Natural killer cell (primary cell): Measurements from ENCODE around the gene HNRNPD. TPM values are rescaled to one million over a fixed set of nuclear protein-coding genes. Genes with fewer than 3 reads are reported as not detected.

ENCODE experiments used
- ATAC-seq, 3 donors: fragments of 150-1000 bp in 2 of 3; fragments of 200-7000 bp in 1 of 3; cut with Tn5 transposase; 1 replicate in 1 of 3; 2 replicates in 2 of 3; pipeline ENCODE4 v1.10.0; 2021; ENCODE audit warnings: mild to moderate bottlenecking in 2 of 3, moderate library complexity in 2 of 3
- DNase-seq, 2 donors: peaks; one replicate each; pipeline versions ENCODE4 v3.0.0 to v3.0.0-alpha.2; 2013 to 2021; ENCODE audit warnings: mixed read lengths in 1 of 2
- H3K27ac ChIP-seq: one replicate; pipeline ENCODE4 v1.5.1; 2013; ENCODE audit warnings: mild to moderate bottlenecking, low read length
- H3K27me3 ChIP-seq: one replicate; pipeline ENCODE4 v1.6.1; 2013; ENCODE audit warnings: low read length; ENCODE audit not compliant: control insufficient read depth, insufficient read depth
- H3K36me3 ChIP-seq: one replicate; pipeline ENCODE4 v1.6.1; 2013; ENCODE audit warnings: low read length; ENCODE audit not compliant: control insufficient read depth, insufficient read depth
- H3K4me1 ChIP-seq: one replicate; pipeline ENCODE4 v1.6.1; 2013; ENCODE audit warnings: low read length; ENCODE audit not compliant: control insufficient read depth, insufficient read depth
- H3K4me3 ChIP-seq: one replicate; pipeline ENCODE4 v1.5.1; 2013; ENCODE audit warnings: low read length
- H3K9me3 ChIP-seq: one replicate; pipeline ENCODE4 v1.6.1; 2013; ENCODE audit warnings: low read length; ENCODE audit not compliant: control insufficient read depth, insufficient read depth
- H3K27ac Mint-ChIP-seq, 2 donors: one replicate each; pipeline ENCODE4 v1.8.0; 2022; ENCODE audit warnings: mild to moderate bottlenecking in 2 of 2, mixed read lengths in 2 of 2, moderate library complexity in 1 of 2
- H3K27me3 Mint-ChIP-seq, 2 donors: one replicate each; pipeline ENCODE4 v1.8.0; 2022; ENCODE audit warnings: low read depth in 2 of 2, mixed read lengths in 2 of 2
- H3K36me3 Mint-ChIP-seq: one replicate; pipeline ENCODE4 v1.8.0; 2022; ENCODE audit warnings: mixed read lengths
- H3K4me1 Mint-ChIP-seq, 2 donors: one replicate each; pipeline ENCODE4 v1.8.0; 2022; ENCODE audit warnings: mixed read lengths in 2 of 2
- H3K4me3 Mint-ChIP-seq: one replicate; pipeline ENCODE4 v1.8.0; 2022; ENCODE audit warnings: mild to moderate bottlenecking, moderate library complexity, mixed read lengths
- H3K9me3 Mint-ChIP-seq, 2 donors: one replicate each; pipeline ENCODE4 v1.8.0; 2022; ENCODE audit warnings: mixed read lengths in 2 of 2
- CTCF ChIP-seq: fragments of 200-600 bp; IDR thresholded peaks from one replicate; pipeline ENCODE4 v1.8.0; 2022; ENCODE audit warnings: antibody characterized with exemption
- WGBS: methylation state at CpG from one replicate; pipeline ENCODE4 v1.1.7; 2013; ENCODE audit warnings: missing lambda C conversion rate; ENCODE audit not compliant: insufficient coverage; 5-methylcytosine and 5-hydroxymethylcytosine counted together
- intact Hi-C: fragments of 100-400 bp; cut with micrococcal nuclease; formaldehyde crosslinking; loops from one replicate; pipeline ENCODE4 v1.14.2; 2022
- total RNA-seq, 4 donors: library from RNA; stranded (reverse); fragments of 120-200 nt in 1 of 4; gene quantifications; one replicate each; pipeline versions ENCODE4 v1.2.3 to v1.2.4, GENCODE V29; 2013 to 2022

The HNRNPD gene
- total RNA-seq, 3 donors from 2014 or later (not counting 1 experiment from before 2014, with no cell fraction given), result 225 to 285 (median 270) TPM

DNA sequence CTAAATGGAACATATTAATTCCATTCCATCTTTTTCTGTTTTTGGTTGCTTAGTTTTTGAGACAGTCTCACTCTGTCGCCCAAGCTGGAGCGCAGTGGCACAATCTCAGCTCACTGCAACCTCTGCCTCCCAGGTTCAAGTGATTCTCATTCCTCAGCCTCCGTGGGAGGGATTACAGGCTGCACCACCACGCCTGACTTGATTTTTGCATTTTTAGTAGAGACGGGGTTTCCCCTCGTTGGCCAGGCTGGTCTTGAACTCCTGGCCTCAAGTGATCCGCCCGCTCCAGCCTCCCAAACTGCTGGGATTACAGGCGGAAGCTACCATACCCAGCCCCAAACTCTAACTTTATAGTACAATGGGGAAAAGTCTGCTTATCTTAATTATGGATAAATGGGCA lies 11.2 kb downstream of the HNRNPD start:
- H3K36me3 ChIP-seq, result peaks cover 22% of the 10 kb centered on the region
- no peaks in the 10 kb centered on the region for H3K27me3 ChIP-seq
- intact Hi-C loops, result loop anchor here (10.0 kb wide), 1 partner anchor 958 kb away; no protein-coding TSS in a partner anchor
- H3K9me3 Mint-ChIP-seq, result no peaks in the 10 kb centered on the region
- no peaks in the 10 kb centered on the region for H3K9me3 ChIP-seq
- no peak overlapping the region for H3K4me3 ChIP-seq
- H3K36me3 Mint-ChIP-seq, result no peaks in the 10 kb centered on the region
- no peak overlapping the region for H3K27ac ChIP-seq
- ATAC-seq, result no peak
- no peak overlapping the region for H3K4me3 Mint-ChIP-seq
- H3K4me1 Mint-ChIP-seq, result peaks cover 83 to 85% of the 10 kb centered on the region in 2 donors
- peak overlapping the region; percentile 55 to 73 for H3K27ac Mint-ChIP-seq
- peaks cover 32% of the 10 kb centered on the region for H3K4me1 ChIP-seq
- 50% methylated on average over 8 of the region's 9 CpGs for WGBS
- no peak for DNase-seq
- H3K27me3 Mint-ChIP-seq, result no peaks in the 10 kb centered on the region
- no peak for TF ChIP-seq CTCF

- no peaks in the 10 kb centered on the region for H3K27me3 ChIP-seq
- Mint-ChIP-seq H3K27ac (peak overlapping the region; percentile 73 to 77), H3K36me3 (peaks cover 6% of the 10 kb centered on the region), H3K27me3 (no peaks in the 10 kb centered on the region), H3K9me3 (no peaks in the 10 kb centered on the region), H3K4me3 (peak overlapping the region; percentile 41), H3K4me1 (peaks cover 82 to 89% of the 10 kb centered on the region in 2 donors)
- peak; percentile 67 to 84 (median 75) for ATAC-seq
- H3K9me3 ChIP-seq, result no peaks in the 10 kb centered on the region
- peaks cover 22% of the 10 kb centered on the region for H3K4me1 ChIP-seq
- WGBS, result 100% methylated on average over 1 of the region's 4 CpGs
- peak; percentile 74 for TF ChIP-seq CTCF
- H3K27ac ChIP-seq, result peak overlapping the region; percentile 21
- no peak overlapping the region for H3K4me3 ChIP-seq
- H3K36me3 ChIP-seq, result peaks cover 43% of the 10 kb centered on the region
- DNase-seq, result peak in 1 of 2 donors; percentile 61
- intact Hi-C loops, result loop anchor here (1.0 to 10.0 kb wide), 2 partner anchors 13 to 956 kb away; partner anchors contain the start of gene HNRNPD
Observed at GRCh38 chr4:82360298-82361177, 13.3 kb downstream of the HNRNPD start.

- Histone ChIP-seq H3K9me3 (no peaks in the 10 kb centered on the region), H3K36me3 (peaks cover 57% of the 10 kb centered on the region), H3K27ac (no peak overlapping the region), H3K4me1 (peaks cover 17% of the 10 kb centered on the region), H3K4me3 (no peak overlapping the region), H3K27me3 (no peaks in the 10 kb centered on the region)
- Mint-ChIP-seq H3K4me3 (no peak overlapping the region), H3K36me3 (peaks cover 10% of the 10 kb centered on the region), H3K4me1 (peaks cover 75 to 82% of the 10 kb centered on the region in 2 donors), H3K27ac (peak overlapping the region; percentile 73 to 77), H3K27me3 (no peaks in the 10 kb centered on the region), H3K9me3 (no peaks in the 10 kb centered on the region)
- no peak for ATAC-seq
- intact Hi-C loops, result no loop called here
- no peak for DNase-seq
- TF ChIP-seq CTCF, result no peak
Observed at GRCh38 chr4:82358847-82359246, 14.9 kb downstream of the HNRNPD start.
